Measurements from ENCODE around the gene TMEM169.
"Not testable (repeated sequence)": the region's sequence is repeated elsewhere in the genome, so short reads cannot be mapped to it uniquely, and the experiment has no call there.

TMEM169 gene

DNA sequence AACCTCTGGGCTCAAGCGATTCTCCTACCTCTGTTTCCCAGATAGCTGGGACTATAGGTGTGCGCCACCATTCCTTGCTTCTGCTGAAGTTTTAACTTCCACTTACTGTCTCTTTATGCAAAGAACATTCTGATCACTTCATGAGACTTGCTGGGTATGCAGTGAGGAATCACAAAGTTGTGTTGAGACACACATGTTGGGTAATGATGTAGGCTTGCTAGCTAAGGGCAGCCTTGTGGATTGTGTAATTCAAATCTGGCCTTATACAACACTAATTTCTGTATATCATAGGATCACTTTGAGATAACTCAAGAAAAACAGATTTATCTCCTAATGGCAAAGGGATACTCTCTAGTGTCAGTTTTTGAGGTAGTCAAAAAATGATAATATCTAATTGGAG is 51.7 kb downstream of the TMEM169 start:
- Histone ChIP-seq H3K4me3 (ENCODE audit: low read length) (no peak overlapping the region), H3K9me3 (ENCODE audit: low read length) (no peaks in the 10 kb centered on the region), H3K27me3 (ENCODE audit: insufficient read depth, low read length) (no peaks in the 10 kb centered on the region), H3K4me1 (ENCODE audit: insufficient read depth, low read length) (no peaks in the 10 kb centered on the region), H2AFZ (ENCODE audit: low read depth, low read length) (no peak overlapping the region), H3K36me3 (ENCODE audit: insufficient read depth, low read length) (peaks cover 94% of the 10 kb centered on the region)

DNA sequence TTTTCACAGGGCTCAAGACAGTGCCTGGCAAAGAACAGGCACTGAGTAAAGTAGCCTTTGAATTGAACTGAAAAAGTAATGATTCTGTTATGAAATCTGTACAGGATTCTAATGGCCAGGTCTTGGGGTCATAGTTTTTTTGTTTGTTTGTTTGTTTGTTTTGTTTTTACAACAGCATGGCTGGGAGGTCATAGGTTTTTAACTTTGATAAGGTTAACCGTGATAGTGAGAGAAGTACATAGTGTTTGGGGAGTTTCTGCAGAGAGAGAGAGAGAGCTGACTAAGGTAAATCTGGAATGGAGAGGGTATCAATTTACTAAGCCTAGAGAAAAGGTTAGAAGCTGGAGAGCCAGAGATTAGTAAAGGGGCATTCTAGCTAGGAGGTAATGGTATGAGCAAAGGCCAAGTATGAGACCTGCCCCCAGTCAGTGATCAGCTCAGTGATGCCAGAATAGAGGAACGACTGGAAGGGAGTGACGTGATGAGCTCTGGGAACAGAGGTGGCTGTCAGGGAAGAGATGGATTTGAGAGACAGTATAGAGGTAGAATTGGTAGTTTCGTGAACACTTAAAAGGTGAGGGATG is 53.3 kb downstream of the TMEM169 start:
- Histone ChIP-seq H3K27me3 (ENCODE audit: insufficient read depth, low read length) (no peaks in the 10 kb centered on the region), H3K4me3 (ENCODE audit: low read length) (no peak overlapping the region), H2AFZ (ENCODE audit: low read depth, low read length) (no peak overlapping the region), H3K4me1 (ENCODE audit: insufficient read depth, low read length) (no peaks in the 10 kb centered on the region), H3K9me3 (ENCODE audit: low read length) (no peaks in the 10 kb centered on the region), H3K36me3 (ENCODE audit: insufficient read depth, low read length) (peaks cover 94% of the 10 kb centered on the region)

DNA sequence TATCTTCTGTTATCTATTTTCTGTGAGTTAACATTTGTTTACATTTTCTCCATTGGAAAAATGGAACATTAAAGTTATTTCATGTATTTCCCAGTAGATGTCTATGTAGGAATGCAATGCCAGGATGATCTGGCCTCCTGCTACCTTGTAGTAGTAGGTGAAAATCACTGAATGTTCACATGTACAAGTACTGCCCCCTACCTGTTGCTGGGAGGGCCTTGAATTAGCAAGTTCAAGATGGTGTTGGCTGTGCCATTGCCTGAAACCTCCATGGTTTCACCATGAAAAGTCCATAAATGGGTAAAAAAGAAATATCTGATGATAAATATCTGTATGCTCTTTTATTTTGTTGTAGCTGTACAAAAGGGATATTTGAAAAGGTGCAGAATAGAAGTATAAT is 58.2 kb downstream of the TMEM169 start:
- Histone ChIP-seq H2AFZ (ENCODE audit: low read depth, low read length) (no peak overlapping the region), H3K9me3 (ENCODE audit: low read length) (no peaks in the 10 kb centered on the region), H3K27me3 (ENCODE audit: insufficient read depth, low read length) (no peaks in the 10 kb centered on the region), H3K4me1 (ENCODE audit: insufficient read depth, low read length) (no peaks in the 10 kb centered on the region), H3K4me3 (ENCODE audit: low read length) (no peak overlapping the region), H3K36me3 (ENCODE audit: insufficient read depth, low read length) (peaks cover 90% of the 10 kb centered on the region)

DNA sequence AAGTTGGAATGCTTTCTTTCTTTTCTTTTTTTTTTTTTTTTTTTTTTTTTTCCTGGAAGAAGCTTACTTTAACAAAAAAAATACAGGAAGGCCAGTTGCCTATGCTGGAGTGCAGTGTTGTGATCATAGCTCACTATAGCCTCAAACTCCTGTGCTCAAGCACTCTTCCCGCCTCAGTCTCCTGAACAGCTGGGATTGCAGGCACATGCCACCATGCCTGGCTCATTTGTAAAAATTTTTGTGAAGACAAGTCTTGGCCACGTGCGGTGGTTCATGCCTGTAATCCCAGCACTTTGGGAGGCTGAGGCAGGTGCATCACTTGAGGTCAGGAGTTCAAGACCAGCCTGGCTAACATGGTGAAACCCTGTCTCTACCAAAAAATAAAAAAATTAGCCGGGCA is 59.8 kb downstream of the TMEM169 start:
- H3K4me1 ChIP-seq (ENCODE audit: insufficient read depth, low read length); H2AFZ ChIP-seq (ENCODE audit: low read depth, low read length); H3K27me3 ChIP-seq (ENCODE audit: insufficient read depth, low read length); H3K4me3 ChIP-seq (ENCODE audit: low read length); H3K9me3 ChIP-seq (ENCODE audit: low read length): not testable (repeated sequence)
- peaks cover 93% of the 10 kb centered on the region for H3K36me3 ChIP-seq (ENCODE audit: insufficient read depth, low read length)

DNA sequence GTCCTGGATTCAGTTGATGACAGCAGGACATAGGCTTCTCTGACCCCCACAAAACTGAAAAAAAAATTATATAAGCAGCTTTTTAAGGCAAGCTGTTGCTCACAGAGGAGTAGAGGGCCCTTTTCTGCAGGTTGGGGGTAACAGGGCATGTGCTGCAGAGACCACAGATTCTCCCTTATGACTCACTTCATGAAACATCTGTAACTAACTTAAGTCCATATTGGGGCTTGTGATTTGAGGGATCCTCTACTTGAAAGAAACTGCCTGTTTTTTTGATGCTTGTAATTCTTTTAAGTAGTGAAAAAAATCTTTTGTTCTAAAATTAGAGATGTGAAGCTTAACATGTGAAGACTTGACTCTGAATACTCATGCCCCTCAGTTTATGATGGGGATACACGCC is 60.8 kb downstream of the TMEM169 start:
- Histone ChIP-seq H3K27me3 (ENCODE audit: insufficient read depth, low read length) (no peaks in the 10 kb centered on the region), H3K9me3 (ENCODE audit: low read length) (no peaks in the 10 kb centered on the region), H3K4me3 (ENCODE audit: low read length) (no peak overlapping the region), H3K36me3 (ENCODE audit: insufficient read depth, low read length) (peaks cover 92% of the 10 kb centered on the region), H2AFZ (ENCODE audit: low read depth, low read length) (no peak overlapping the region), H3K4me1 (ENCODE audit: insufficient read depth, low read length) (no peaks in the 10 kb centered on the region)

DNA sequence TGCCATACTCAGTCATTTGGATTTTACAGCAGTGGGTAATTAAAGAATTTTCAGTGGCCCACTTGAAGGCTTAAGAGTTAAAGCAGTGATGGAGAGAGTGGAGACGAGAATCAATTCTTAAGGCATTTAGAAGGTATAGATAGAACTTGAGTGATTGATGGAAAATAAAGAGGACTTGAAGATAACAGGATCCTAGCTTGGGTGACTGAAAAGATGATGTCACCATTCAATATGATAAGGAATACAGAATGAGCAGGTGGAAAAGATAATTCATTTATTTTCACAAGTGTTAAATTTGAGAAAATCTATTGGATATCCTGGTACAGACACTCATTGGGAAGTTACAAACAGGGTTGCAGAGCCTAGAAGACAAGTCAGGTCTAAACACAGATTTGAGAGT is 62.7 kb downstream of the TMEM169 start:
- Histone ChIP-seq H3K9me3 (ENCODE audit: low read length) (no peaks in the 10 kb centered on the region), H3K4me1 (ENCODE audit: insufficient read depth, low read length) (no peaks in the 10 kb centered on the region), H3K27me3 (ENCODE audit: insufficient read depth, low read length) (no peaks in the 10 kb centered on the region), H2AFZ (ENCODE audit: low read depth, low read length) (no peak overlapping the region), H3K36me3 (ENCODE audit: insufficient read depth, low read length) (peaks cover 89% of the 10 kb centered on the region), H3K4me3 (ENCODE audit: low read length) (no peak overlapping the region)

DNA sequence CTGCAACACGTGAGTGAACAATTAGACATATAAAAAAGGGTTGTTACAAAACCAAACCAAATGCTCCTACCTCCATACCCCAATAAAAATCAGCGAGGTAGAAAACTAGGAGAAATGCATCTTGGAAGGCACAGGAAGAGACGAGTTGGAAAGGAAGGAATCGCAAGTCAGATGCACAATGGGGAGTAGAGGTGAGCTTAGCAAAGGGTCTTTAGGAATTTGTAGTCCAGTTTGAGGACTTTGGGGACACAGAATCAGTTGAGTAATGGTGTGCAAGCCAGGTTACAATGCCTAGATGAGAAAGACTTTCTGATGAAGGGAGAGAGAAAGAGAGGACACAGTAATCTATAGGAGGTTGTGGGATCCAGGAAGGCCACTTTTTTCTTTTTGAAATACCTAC is 63.1 kb downstream of the TMEM169 start:
- Histone ChIP-seq H3K36me3 (ENCODE audit: insufficient read depth, low read length) (peaks cover 89% of the 10 kb centered on the region), H2AFZ (ENCODE audit: low read depth, low read length) (no peak overlapping the region)

DNA sequence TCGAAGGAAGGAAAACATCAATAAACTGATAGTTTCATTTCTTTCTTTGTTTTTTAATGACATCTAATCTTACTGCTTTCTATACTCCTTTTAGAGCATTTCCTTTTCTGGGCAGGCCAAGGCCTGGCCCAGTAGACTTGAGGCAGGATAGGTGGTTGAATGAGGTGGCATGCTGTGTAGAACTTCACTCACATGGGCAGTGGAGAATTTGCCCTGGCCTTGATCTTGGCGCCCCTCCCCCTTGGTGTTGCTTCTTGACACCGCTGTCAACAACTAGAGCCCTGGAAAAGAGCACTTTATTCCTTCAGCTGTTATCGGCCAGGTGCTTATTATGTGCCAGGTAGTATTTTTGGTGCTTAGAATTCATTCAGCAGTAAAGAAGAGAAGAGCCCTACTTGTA is 64.9 kb downstream of the TMEM169 start:
- Histone ChIP-seq H3K9me3 (ENCODE audit: low read length) (no peaks in the 10 kb centered on the region), H3K36me3 (ENCODE audit: insufficient read depth, low read length) (peaks cover 90% of the 10 kb centered on the region), H3K4me3 (ENCODE audit: low read length) (no peak overlapping the region), H3K27me3 (ENCODE audit: insufficient read depth, low read length) (no peaks in the 10 kb centered on the region), H2AFZ (ENCODE audit: low read depth, low read length) (no peak overlapping the region), H3K4me1 (ENCODE audit: insufficient read depth, low read length) (no peaks in the 10 kb centered on the region)

More for the DNA sequence above, 63.1 kb downstream of the TMEM169 start:
- Histone ChIP-seq H3K4me1 (ENCODE audit: insufficient read depth, low read length) (no peaks in the 10 kb centered on the region), H3K4me3 (ENCODE audit: low read length) (no peak overlapping the region), H3K9me3 (ENCODE audit: low read length) (no peaks in the 10 kb centered on the region), H3K27me3 (ENCODE audit: insufficient read depth, low read length) (no peaks in the 10 kb centered on the region)

DNA sequence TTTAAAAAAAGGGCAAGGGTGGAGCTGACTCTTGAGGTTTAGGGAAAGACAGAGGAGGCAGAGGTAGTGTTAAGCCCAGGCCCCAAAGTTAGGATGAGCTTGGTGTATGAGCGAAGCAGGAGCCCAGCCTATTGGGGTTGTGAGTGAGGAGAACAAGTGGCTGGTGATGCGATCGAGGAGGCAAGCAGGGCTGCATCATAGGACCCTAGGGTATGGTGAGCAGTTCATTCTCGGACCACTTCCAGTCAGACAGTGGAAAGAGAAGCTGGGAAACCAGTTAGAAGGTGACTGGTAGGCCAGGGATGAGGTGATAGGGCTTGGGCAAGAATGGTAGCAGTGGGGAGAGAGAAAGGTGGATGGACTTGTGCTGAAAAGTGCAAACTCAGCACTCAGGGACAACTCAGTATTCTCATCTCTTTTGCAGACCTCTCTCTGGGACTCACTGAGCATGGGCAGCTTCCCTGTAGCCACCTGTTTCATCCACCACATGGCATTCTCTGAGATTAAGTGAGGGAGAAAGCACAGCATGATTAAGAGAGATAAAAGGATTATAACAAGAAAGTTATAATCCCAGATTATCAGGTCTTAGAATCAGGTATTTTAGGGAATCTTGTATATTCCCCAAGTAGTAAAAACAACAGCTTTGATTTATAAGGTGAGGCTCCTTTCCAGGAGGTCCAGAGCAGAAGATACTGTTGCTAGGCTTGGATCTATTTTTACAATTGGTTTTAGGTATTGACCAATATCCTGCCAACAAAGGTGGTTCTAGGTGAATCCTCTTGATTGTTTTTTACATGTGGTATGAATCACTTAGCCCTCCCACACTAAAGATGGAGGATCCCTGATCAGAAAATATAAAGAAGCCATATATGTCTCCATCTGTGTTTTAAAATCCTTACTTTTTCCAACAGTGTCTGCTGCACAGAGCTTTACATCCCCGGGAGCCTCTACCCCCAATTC is 65.7 kb downstream of the TMEM169 start:
- Histone ChIP-seq H3K4me1 (ENCODE audit: insufficient read depth, low read length) (no peaks in the 10 kb centered on the region), H2AFZ (ENCODE audit: low read depth, low read length) (no peak overlapping the region), H3K27me3 (ENCODE audit: insufficient read depth, low read length) (no peaks in the 10 kb centered on the region), H3K9me3 (ENCODE audit: low read length) (no peaks in the 10 kb centered on the region), H3K36me3 (ENCODE audit: insufficient read depth, low read length) (peaks cover 92% of the 10 kb centered on the region), H3K4me3 (ENCODE audit: low read length) (no peak overlapping the region)

DNA sequence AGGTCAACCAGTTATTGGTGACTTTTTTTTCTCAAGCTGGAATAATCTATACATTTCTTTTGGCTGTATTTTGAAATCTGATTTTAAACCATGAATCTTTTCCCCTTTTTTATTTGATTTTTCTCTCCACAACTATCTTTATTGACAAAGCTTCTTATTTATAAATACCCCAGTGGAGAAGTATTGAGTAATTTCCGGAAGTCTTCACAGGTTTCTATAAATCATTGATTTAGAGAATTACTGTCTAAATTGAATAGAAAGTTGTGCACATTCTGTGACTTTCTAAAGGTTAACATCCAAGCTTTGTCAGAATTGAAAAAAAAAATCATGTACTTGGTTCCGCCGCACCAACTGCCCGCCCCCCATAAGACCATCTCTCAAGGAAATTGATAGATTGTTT is 67.3 kb downstream of the TMEM169 start:
- H3K4me1 ChIP-seq (ENCODE audit: insufficient read depth, low read length), result no peaks in the 10 kb centered on the region
- no peaks in the 10 kb centered on the region for H3K27me3 ChIP-seq (ENCODE audit: insufficient read depth, low read length)
- H3K36me3 ChIP-seq (ENCODE audit: insufficient read depth, low read length), result peaks cover 96% of the 10 kb centered on the region

DNA sequence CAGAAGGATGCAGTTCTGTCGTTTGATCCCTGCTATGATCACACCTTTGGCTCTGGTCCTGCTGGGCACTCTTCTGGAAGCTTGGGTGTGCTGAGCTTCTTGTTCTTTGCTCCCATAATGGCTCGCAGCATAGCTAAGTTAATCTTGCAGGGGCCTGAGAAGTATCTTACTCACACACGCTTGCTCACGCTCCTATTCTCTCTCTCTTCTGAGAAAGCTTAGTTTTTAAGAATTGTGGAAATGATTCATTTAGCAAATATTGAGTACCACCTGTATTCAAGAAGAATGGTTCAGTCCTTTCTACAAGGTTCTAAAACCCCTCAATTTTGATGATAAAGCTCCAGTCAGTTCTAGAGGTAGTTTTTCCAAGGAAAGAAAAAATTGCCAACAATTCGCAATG is 68.0 kb downstream of the TMEM169 start:
- no peaks in the 10 kb centered on the region for H3K27me3 ChIP-seq (ENCODE audit: insufficient read depth, low read length)
- no peak overlapping the region for H2AFZ ChIP-seq (ENCODE audit: low read depth, low read length)
- no peaks in the 10 kb centered on the region for H3K9me3 ChIP-seq (ENCODE audit: low read length)
- H3K36me3 ChIP-seq (ENCODE audit: insufficient read depth, low read length), result peaks cover 94% of the 10 kb centered on the region
- no peaks in the 10 kb centered on the region for H3K4me1 ChIP-seq (ENCODE audit: insufficient read depth, low read length)
- H3K4me3 ChIP-seq (ENCODE audit: low read length), result no peak overlapping the region

More for the DNA sequence above, 67.3 kb downstream of the TMEM169 start:
- no peaks in the 10 kb centered on the region for H3K9me3 ChIP-seq (ENCODE audit: low read length)
- H3K4me3 ChIP-seq (ENCODE audit: low read length), result no peak overlapping the region
- no peak overlapping the region for H2AFZ ChIP-seq (ENCODE audit: low read depth, low read length)

DNA sequence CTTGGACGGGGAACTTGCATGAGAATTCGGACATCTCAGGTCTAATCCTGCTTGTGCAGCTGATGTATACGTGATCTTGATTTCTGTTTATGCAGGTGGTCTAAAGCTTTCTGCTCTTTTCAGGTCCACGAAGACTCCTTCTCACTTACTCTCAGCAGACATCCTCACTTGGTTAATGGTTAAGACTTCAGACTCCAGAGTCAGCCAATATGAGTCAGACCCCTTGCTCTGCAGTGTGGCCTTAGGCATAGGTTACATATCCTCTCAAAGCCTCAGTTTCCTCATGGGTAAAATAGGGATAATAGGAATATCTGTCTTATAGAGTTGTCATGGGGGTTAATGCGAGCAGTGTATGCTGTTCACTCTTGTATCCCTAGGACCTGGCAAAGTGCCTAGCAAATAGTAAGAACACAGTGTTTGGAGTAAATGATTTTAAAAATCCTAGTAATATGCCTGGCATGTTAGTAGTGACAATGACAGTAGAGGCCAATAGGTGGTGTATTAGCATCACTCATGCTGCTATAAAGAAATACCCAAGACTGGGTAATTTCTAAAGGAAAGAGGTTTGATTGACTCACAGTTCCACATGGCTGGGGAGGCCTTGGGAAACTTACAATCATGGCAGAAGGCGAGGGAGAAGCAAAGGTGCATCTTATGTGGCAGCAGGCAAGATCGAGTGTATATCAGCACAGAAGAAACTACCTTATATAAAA is 69.8 kb downstream of the TMEM169 start:
- Histone ChIP-seq H3K4me1 (ENCODE audit: insufficient read depth, low read length) (no peaks in the 10 kb centered on the region), H3K27me3 (ENCODE audit: insufficient read depth, low read length) (no peaks in the 10 kb centered on the region), H2AFZ (ENCODE audit: low read depth, low read length) (no peak overlapping the region), H3K36me3 (ENCODE audit: insufficient read depth, low read length) (peaks cover 94% of the 10 kb centered on the region), H3K9me3 (ENCODE audit: low read length) (no peaks in the 10 kb centered on the region), H3K4me3 (ENCODE audit: low read length) (no peak overlapping the region)

Measured in neuron (in vitro differentiated cells).